ENCODE results near the gene ACP3. TPM values are rescaled to one million over a fixed set of nuclear protein-coding genes. Genes with fewer than 3 reads are reported as not detected.

The ACP3 gene
- total and polyA plus RNA-seq, 2 of the 4 experiments (the other 2 are of a cell fraction), result 0.36 to 0.54 TPM

GRCh38 chr3:132288357-132288756 lies 28.9 kb upstream of the ACP3 start:
- Histone ChIP-seq H4K91ac (ENCODE audit: insufficient read depth, low read depth, low read length) (no peak overlapping the region), H4K5ac (ENCODE audit: low read depth, low read length) (no peak overlapping the region), H3K4me3 (ENCODE audit: insufficient read depth, low read depth, low read length) (no peak overlapping the region), H2BK15ac (ENCODE audit: low read depth, low read length) (no peak overlapping the region), H2AK5ac (ENCODE audit: low read depth, low read length) (no peak overlapping the region), H3K79me1 (ENCODE audit: low read depth in 1 of 2, low read length in 2 of 2) (no peaks in the 10 kb centered on the region), H3K27me3 (ENCODE audit: control insufficient read depth, insufficient read depth, low read length) (no peaks in the 10 kb centered on the region), H4K8ac (ENCODE audit: low read depth in 2 of 2, low read length in 2 of 2) (no peak overlapping the region), H3K4me1 (ENCODE audit: control insufficient read depth, insufficient read depth, low read length) (peaks cover 6% of the 10 kb centered on the region), H3K9me3 (ENCODE audit: control insufficient read depth, insufficient read depth, low read length) (peaks cover 4% of the 10 kb centered on the region; the same call in 1 of the 2 replicates), H2BK20ac (ENCODE audit: low read depth, low read length) (no peak overlapping the region), H3K27ac (ENCODE audit: insufficient read depth, low read length) (no peak overlapping the region), H3K23ac (ENCODE audit: low read depth, low read length) (no peak overlapping the region), H3K4me2 (ENCODE audit: low read depth, low read length) (no peak overlapping the region), H2BK120ac (ENCODE audit: low read depth, low read length) (no peak overlapping the region), H2AK9ac (replicated peaks; ENCODE audit: low read depth, low read length, poor library complexity) (no peak overlapping the region), H3K14ac (replicated peaks; ENCODE audit: low read depth, low read length) (no peak overlapping the region), H3K36me3 (ENCODE audit: control insufficient read depth, insufficient read depth, low read length) (no peaks in the 10 kb centered on the region), H3K56ac (ENCODE audit: extremely low read depth, insufficient read depth, low read length) (no peak overlapping the region), H4K20me1 (ENCODE audit: insufficient read depth, low read length) (no peaks in the 10 kb centered on the region), H3K9me1 (ENCODE audit: insufficient read depth, low read length) (no peaks in the 10 kb centered on the region), H3K18ac (ENCODE audit: low read depth, low read length) (no peak overlapping the region; the same call in 1 of the 2 replicates), H3K9ac (ENCODE audit: low read depth, low read length) (no peak overlapping the region), H2AFZ (replicated peaks; ENCODE audit: low read length, poor library complexity) (no peak overlapping the region), H3K4ac (ENCODE audit: low read depth, low read length) (no peak overlapping the region), H2BK5ac (ENCODE audit: low read depth, low read length, poor library complexity, severe bottlenecking) (no peak overlapping the region)
- WGBS, 2 experiments (ENCODE audit: extremely low coverage in 2 of 2, insufficient read length in 1 of 2), result no CpG with 5 or more reads among the region's 2 CpGs
- dilution Hi-C loops (cut with HindIII; ENCODE audit: low sequenced_read_pairs, unreplicated experiment) (no loop called here), in situ Hi-C loops (cut with MboI; ENCODE audit: low sequenced_read_pairs) (no loop called here), intact Hi-C loops (cut with micrococcal nuclease) (no loop called here)
- DNase-seq (no peak), ATAC-seq (ENCODE audit: low read depth) (no peak)
- BruUV-seq (replicated peaks), result no TSS peak
- ChIA-PET CTCF (no interaction called here), POLR2A (ENCODE audit: unreplicated experiment) (no interaction called here)
- TF ChIP-seq CHD1 (IDR thresholded peaks at IDR 0.05; ENCODE audit: low read depth, low read length), result no peak
- TF ChIP-seq CTCF (conservative IDR thresholded peaks at IDR 0.05; ENCODE audit: low read depth, low read length), result no peak
- no peak for TF ChIP-seq NFE2L2 (IDR thresholded peaks at IDR 0.05; ENCODE audit: low read depth, low read length)
- no peak for TF ChIP-seq CEBPB (IDR thresholded peaks at IDR 0.05; ENCODE audit: low read depth, low read length)
- no peak for TF ChIP-seq RCOR1 (IDR thresholded peaks at IDR 0.05; ENCODE audit: insufficient replicate concordance, low read length)
- no peak for TF ChIP-seq USF2 (IDR thresholded peaks at IDR 0.05; ENCODE audit: low read depth, low read length)
- TF ChIP-seq RAD21 (IDR thresholded peaks at IDR 0.05; ENCODE audit: low read length), result no peak
- no peak for TF ChIP-seq MAFK (IDR thresholded peaks at IDR 0.05; ENCODE audit: low read depth, low read length)
- no peak for TF ChIP-seq FOS (IDR thresholded peaks at IDR 0.05; ENCODE audit: low read depth, low read length)
